Prostate gland (tissue), 2 donors: ENCODE data around the gene MPZL2.

Experiments used
- CTCF ChIP-seq, 4 experiments: fragments of 200-600 bp in 2 of 4; fragments of 450-650 bp in 2 of 4; sonication (generic) in 2 of 4; IDR thresholded peaks; 1 replicate in 3 of 4; 2 replicates in 1 of 4; pipeline ENCODE4 v1.5.1; 2016 to 2019; ENCODE audit warnings: antibody characterized with exemption in 4 of 4, mild to moderate bottlenecking in 2 of 4, moderate library complexity in 2 of 4
- POLR2A ChIP-seq: fragments of 450-650 bp; IDR thresholded peaks from one replicate; pipeline ENCODE4 v1.6.1; 2016; ENCODE audit warnings: antibody characterized with exemption, mild to moderate bottlenecking

DNA sequence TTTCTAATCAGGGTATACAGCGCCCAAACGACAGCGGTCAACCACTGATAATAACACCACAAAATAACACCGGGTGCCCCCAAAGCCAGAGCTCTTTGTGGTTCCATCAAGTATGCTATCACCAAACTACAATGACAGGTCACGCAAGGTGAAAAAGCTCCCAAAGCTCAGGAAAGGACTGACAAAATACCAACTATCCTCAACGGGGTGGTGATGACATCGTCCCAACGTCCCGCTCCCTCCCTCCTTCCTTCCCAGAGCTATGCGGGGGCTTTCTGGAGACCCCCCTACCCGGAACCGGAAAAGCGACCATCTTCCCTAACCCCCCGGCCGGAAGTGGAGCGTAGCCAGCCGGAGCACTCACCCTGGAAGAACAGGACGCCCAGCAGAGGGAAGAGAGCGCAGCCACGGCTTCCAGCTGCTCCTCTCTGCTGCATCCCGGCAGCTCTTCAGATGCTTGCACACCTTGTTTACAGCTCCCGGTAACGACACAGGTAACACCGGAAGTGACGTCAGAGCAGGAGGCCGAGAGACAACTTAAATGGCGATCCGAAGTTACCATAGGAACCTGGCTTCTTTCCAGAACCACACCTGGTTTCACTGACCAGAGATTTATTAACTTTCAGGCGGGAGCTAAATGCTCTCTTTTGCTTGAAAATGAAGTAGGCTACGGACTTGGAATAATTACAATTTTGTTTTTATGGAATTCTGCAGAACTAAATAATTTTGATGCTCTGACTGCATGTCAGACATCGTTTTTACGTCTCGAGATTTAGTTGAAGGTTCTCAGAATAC, 12.0 kb downstream of the MPZL2 start, which contains the start of gene MPZL3:
- TF ChIP-seq CTCF (IDR thresholded peaks at IDR 0.05), result no peak
- TF ChIP-seq POLR2A, result peak; percentile 71
